ENCODE results near the gene CADM2.

GRCh38 chr3:85170646-85171045, 211.9 kb downstream of the CADM2 start:
- TF ChIP-seq POLR2A (IDR thresholded peaks at IDR 0.05) (no peak), EP300 (IDR thresholded peaks at IDR 0.05) (no peak), CTCF (IDR thresholded peaks at IDR 0.05) (no peak)
